ENCODE measurements around the gene RAET1L. TPM values are rescaled to one million over a fixed set of nuclear protein-coding genes. Genes with fewer than 3 reads are reported as not detected.
A peak's percentile ranks its signal among the peaks of the same experiment; 100 is the strongest.
"Not testable (repeated sequence)": the region's sequence is repeated elsewhere in the genome, so short reads cannot be mapped to it uniquely, and the experiment has no call there.

RAET1L gene
- total and polyA plus RNA-seq, 2 experiments from 2014 or later, result not detected

GRCh38 chr6:150013785-150014622 lies 11.3 kb downstream of the RAET1L start:
- H3K27ac ChIP-seq; H3K4me1 ChIP-seq (ENCODE audit: insufficient read depth); H4K20me1 ChIP-seq (ENCODE audit: insufficient read depth); H3K79me2 ChIP-seq (ENCODE audit: insufficient read depth); H3K4me3 ChIP-seq; H3K9me3 ChIP-seq (ENCODE audit: low read depth); H2AFZ ChIP-seq; H3K36me3 ChIP-seq (ENCODE audit: low read depth); H3F3A ChIP-seq (ENCODE audit: insufficient read depth); H3K4me2 ChIP-seq (ENCODE audit: unreplicated experiment); H3K9ac ChIP-seq; DNase-seq; H3K9me2 ChIP-seq (ENCODE audit: insufficient read depth): not testable (repeated sequence)
- TF ChIP-seq EZH2 (IDR thresholded peaks at IDR 0.05; ENCODE audit: insufficient read depth, poor library complexity, severe bottlenecking), result peak; percentile 75
- 8 to 15% methylated on average over 10 to 13 of the region's 24 CpGs for WGBS, 2 experiments (ENCODE audit: low coverage in 1 of 2, low lambda C conversion rate in 2 of 2, missing lambda C conversion rate in 2 of 2)
- H3K27me3 ChIP-seq (replicated peaks; ENCODE audit: insufficient read depth), result peaks cover 67% of the 10 kb centered on the region
- in situ Hi-C loops (cut with MboI), result loop anchor here (10.0 kb wide), 1 partner anchor 79 kb away; no protein-coding TSS in a partner anchor

GRCh38 chr6:150012846-150013784 lies 12.2 kb downstream of the RAET1L start:
- not testable (repeated sequence) for H3K27ac ChIP-seq; H3K4me2 ChIP-seq (ENCODE audit: unreplicated experiment); H3K9ac ChIP-seq; H3K4me1 ChIP-seq (ENCODE audit: insufficient read depth); H2AFZ ChIP-seq; H3K36me3 ChIP-seq (ENCODE audit: low read depth); H3F3A ChIP-seq (ENCODE audit: insufficient read depth); H3K4me3 ChIP-seq; H3K9me3 ChIP-seq (ENCODE audit: low read depth); H3K79me2 ChIP-seq (ENCODE audit: insufficient read depth); H4K20me1 ChIP-seq (ENCODE audit: insufficient read depth); H3K9me2 ChIP-seq (ENCODE audit: insufficient read depth); DNase-seq
- in situ Hi-C loops (cut with MboI), result loop anchor here (10.0 kb wide), 1 partner anchor 78 kb away; no protein-coding TSS in a partner anchor
- 26% methylated on average over 8 of the region's 8 CpGs for WGBS, 2 experiments (ENCODE audit: low coverage in 1 of 2, low lambda C conversion rate in 2 of 2, missing lambda C conversion rate in 2 of 2)
- peaks cover 75% of the 10 kb centered on the region for H3K27me3 ChIP-seq (replicated peaks; ENCODE audit: insufficient read depth)

GRCh38 chr6:150008588-150008987 lies 16.7 kb downstream of the RAET1L start:
- WGBS, 2 experiments (ENCODE audit: low coverage in 1 of 2, low lambda C conversion rate in 2 of 2, missing lambda C conversion rate in 2 of 2), result 30% methylated on average over 9 of the region's 9 CpGs
- Histone ChIP-seq H2AFZ (no peak overlapping the region), H3K27me3 (replicated peaks; ENCODE audit: insufficient read depth) (peaks cover 47% of the 10 kb centered on the region), H3K4me1 (ENCODE audit: insufficient read depth) (no peaks in the 10 kb centered on the region), H4K20me1 (ENCODE audit: insufficient read depth) (no peaks in the 10 kb centered on the region), H3F3A (ENCODE audit: insufficient read depth) (no peaks in the 10 kb centered on the region), H3K9me3 (ENCODE audit: low read depth) (no peaks in the 10 kb centered on the region), H3K9ac (no peak overlapping the region), H3K27ac (no peak overlapping the region), H3K9me2 (ENCODE audit: insufficient read depth) (no peaks in the 10 kb centered on the region), H3K79me2 (ENCODE audit: insufficient read depth) (no peaks in the 10 kb centered on the region), H3K4me3 (no peak overlapping the region), H3K36me3 (ENCODE audit: low read depth) (no peaks in the 10 kb centered on the region), H3K4me2 (ENCODE audit: unreplicated experiment) (no peak overlapping the region)
- in situ Hi-C loops (cut with MboI), result no loop called here
- TF ChIP-seq EZH2 (IDR thresholded peaks at IDR 0.05; ENCODE audit: insufficient read depth, poor library complexity, severe bottlenecking), result no peak
- no peak for TF ChIP-seq EZH2phosphoT487 (IDR thresholded peaks at IDR 0.05; ENCODE audit: insufficient read depth, low read depth)
- peak; percentile 64 for DNase-seq

GRCh38 chr6:150006961-150007464 lies 18.3 kb downstream of the RAET1L start:
- Histone ChIP-seq H3K4me3 (no peak overlapping the region), H3K9me3 (ENCODE audit: low read depth) (no peaks in the 10 kb centered on the region), H3F3A (ENCODE audit: insufficient read depth) (no peaks in the 10 kb centered on the region), H3K79me2 (ENCODE audit: insufficient read depth) (no peaks in the 10 kb centered on the region), H2AFZ (no peak overlapping the region), H3K4me1 (ENCODE audit: insufficient read depth) (no peaks in the 10 kb centered on the region), H3K27me3 (replicated peaks; ENCODE audit: insufficient read depth) (peaks cover 34% of the 10 kb centered on the region), H4K20me1 (ENCODE audit: insufficient read depth) (no peaks in the 10 kb centered on the region), H3K27ac (no peak overlapping the region), H3K4me2 (ENCODE audit: unreplicated experiment) (no peak overlapping the region), H3K9ac (no peak overlapping the region), H3K36me3 (ENCODE audit: low read depth) (no peaks in the 10 kb centered on the region), H3K9me2 (ENCODE audit: insufficient read depth) (no peaks in the 10 kb centered on the region)
- 50 to 64% methylated on average over 7 of the region's 7 CpGs for WGBS, 2 experiments (ENCODE audit: low coverage in 1 of 2, low lambda C conversion rate in 2 of 2, missing lambda C conversion rate in 2 of 2)
- peak; percentile 61 for DNase-seq
- in situ Hi-C loops (cut with MboI), result no loop called here
- TF ChIP-seq EZH2phosphoT487 (IDR thresholded peaks at IDR 0.05; ENCODE audit: insufficient read depth, low read depth), result no peak
- TF ChIP-seq EZH2 (IDR thresholded peaks at IDR 0.05; ENCODE audit: insufficient read depth, poor library complexity, severe bottlenecking), result no peak

All from GM23248 (cell line).